Astrocyte (in vitro differentiated cells and primary cell): ENCODE measurements around the gene WNT9B. TPM values are rescaled to one million over a fixed set of nuclear protein-coding genes. Genes with fewer than 3 reads are reported as not detected.
A peak's percentile ranks its signal among the peaks of the same experiment; 100 is the strongest.

Experiments used
- DNase-seq: peaks from one replicate; pipeline ENCODE4 v3.0.0-alpha.2; 2010; ENCODE audit warnings: low read depth
- FAIRE-seq: peaks from 2 replicates; lab custom pipeline; 2011; peaks lifted over from hg19 to GRCh38; lab: Jason Lieb, UNC
- H2AFZ ChIP-seq: 2 replicates; pipeline ENCODE4 v1.6.0; 2012; ENCODE audit warnings: low read depth, low read length, inconsistent platforms
- H3K27ac ChIP-seq: 2 replicates; pipeline ENCODE4 v1.5.1; 2011; ENCODE audit warnings: low read depth, low read length, inconsistent platforms
- H3K27me3 ChIP-seq: 2 replicates; pipeline ENCODE4 v1.6.0; 2011; ENCODE audit warnings: low read length, inconsistent platforms; ENCODE audit not compliant: insufficient read depth
- H3K36me3 ChIP-seq: 2 replicates; pipeline ENCODE4 v1.5.1; 2011; ENCODE audit warnings: low read length, inconsistent platforms; ENCODE audit not compliant: insufficient read depth
- H3K4me1 ChIP-seq: 2 replicates; pipeline ENCODE4 v1.5.1; 2011; ENCODE audit warnings: low read length, inconsistent platforms; ENCODE audit not compliant: insufficient read depth
- H3K4me2 ChIP-seq: 2 replicates; pipeline ENCODE4 v1.6.0; 2012; ENCODE audit warnings: low read length, inconsistent platforms
- H3K4me3 ChIP-seq: 2 replicates; pipeline ENCODE4 v1.5.1; 2011; ENCODE audit warnings: low read depth, mild to moderate bottlenecking, low read length, inconsistent platforms; ENCODE audit not compliant: insufficient read depth
- H3K79me2 ChIP-seq: 2 replicates; pipeline ENCODE4 v1.6.0; 2012; ENCODE audit warnings: mild to moderate bottlenecking, low read length, inconsistent platforms; ENCODE audit not compliant: insufficient read depth
- H3K9ac ChIP-seq: 2 replicates; pipeline ENCODE4 v1.6.0; 2012; ENCODE audit warnings: mild to moderate bottlenecking, low read length, inconsistent platforms
- H3K9me3 ChIP-seq: 2 replicates; pipeline ENCODE4 v1.5.1; 2012; ENCODE audit warnings: low read depth, mild to moderate bottlenecking, low read length, inconsistent platforms; ENCODE audit not compliant: insufficient read depth
- H4K20me1 ChIP-seq: 2 replicates; pipeline ENCODE4 v1.6.0; 2012; ENCODE audit warnings: low read length, inconsistent platforms; ENCODE audit not compliant: insufficient read depth
- H3K27ac Mint-ChIP-seq: one replicate; pipeline ENCODE4 v1.8.0; 2021; ENCODE audit warnings: mild to moderate bottlenecking, mixed read lengths; ENCODE audit not compliant: unreplicated experiment
- H3K27me3 Mint-ChIP-seq: one replicate; pipeline ENCODE4 v1.8.0; 2021; ENCODE audit warnings: low read depth, mixed read lengths; ENCODE audit not compliant: unreplicated experiment
- H3K36me3 Mint-ChIP-seq: one replicate; pipeline ENCODE4 v1.8.0; 2021; ENCODE audit warnings: low read depth, mixed read lengths; ENCODE audit not compliant: unreplicated experiment
- H3K4me1 Mint-ChIP-seq: one replicate; pipeline ENCODE4 v1.8.0; 2021; ENCODE audit warnings: low read depth, mixed read lengths; ENCODE audit not compliant: unreplicated experiment
- H3K4me3 Mint-ChIP-seq: one replicate; pipeline ENCODE4 v1.8.0; 2021; ENCODE audit warnings: mild to moderate bottlenecking, moderate library complexity, mixed read lengths; ENCODE audit not compliant: unreplicated experiment
- H3K9me3 Mint-ChIP-seq: one replicate; pipeline ENCODE4 v1.8.0; 2021; ENCODE audit warnings: mild to moderate bottlenecking, mixed read lengths; ENCODE audit not compliant: unreplicated experiment
- CTCF ChIP-seq: IDR thresholded peaks from 2 replicates; pipeline ENCODE4 v1.5.1; 2011; ENCODE audit warnings: low read depth, mild to moderate bottlenecking, inconsistent platforms, low read length, moderate library complexity; ENCODE audit not compliant: insufficient read depth
- EZH2 ChIP-seq: IDR thresholded peaks from 2 replicates; pipeline ENCODE4 v1.6.1; 2012; ENCODE audit warnings: mild to moderate bottlenecking, low read length, inconsistent platforms; ENCODE audit not compliant: insufficient read depth
- total RNA-seq: library from RNA; stranded (reverse); gene quantifications from 2 replicates; pipeline ENCODE4 v1.2.1, GENCODE V29; 2021

Gene WNT9B
- total RNA-seq, 1 donor from 2014 or later, result 0.48 TPM

- no peak for FAIRE-seq
- Mint-ChIP-seq H3K27me3 (peaks cover 15% of the 10 kb centered on the region), H3K9me3 (no peaks in the 10 kb centered on the region), H3K27ac (no peak overlapping the region), H3K36me3 (no peaks in the 10 kb centered on the region), H3K4me1 (no peaks in the 10 kb centered on the region), H3K4me3 (no peak overlapping the region)
- Histone ChIP-seq H3K9me3 (no peaks in the 10 kb centered on the region), H3K36me3 (no peaks in the 10 kb centered on the region), H2AFZ (no peak overlapping the region), H4K20me1 (no peaks in the 10 kb centered on the region), H3K4me2 (peak overlapping the region; percentile 10), H3K27me3 (peaks cover 3% of the 10 kb centered on the region), H3K4me3 (no peak overlapping the region), H3K79me2 (no peaks in the 10 kb centered on the region), H3K9ac (no peak overlapping the region), H3K27ac (no peak overlapping the region), H3K4me1 (no peaks in the 10 kb centered on the region)
- DNase-seq, result peak; percentile 21
- TF ChIP-seq CTCF (no peak), EZH2 (no peak)
These were observed 64.8 kb downstream of the WNT9B start for GRCh38 chr17:46916211-46916610.

- H4K20me1 ChIP-seq, result no peaks in the 10 kb centered on the region
- H3K27ac ChIP-seq, result no peak overlapping the region
- no peak for TF ChIP-seq EZH2
- no peak for TF ChIP-seq CTCF
- Mint-ChIP-seq H3K4me3 (no peak overlapping the region), H3K27me3 (peaks cover 14% of the 10 kb centered on the region), H3K9me3 (no peaks in the 10 kb centered on the region), H3K36me3 (no peaks in the 10 kb centered on the region), H3K4me1 (no peaks in the 10 kb centered on the region), H3K27ac (no peak overlapping the region)
- H3K9ac ChIP-seq, result no peak overlapping the region
- FAIRE-seq, result no peak
- no peak for DNase-seq
- no peaks in the 10 kb centered on the region for H3K36me3 ChIP-seq
- no peaks in the 10 kb centered on the region for H3K9me3 ChIP-seq
- no peaks in the 10 kb centered on the region for H3K79me2 ChIP-seq
- peak overlapping the region; percentile 10 for H3K4me2 ChIP-seq
- H3K4me1 ChIP-seq, result no peaks in the 10 kb centered on the region
- no peak overlapping the region for H3K4me3 ChIP-seq
- peaks cover 3% of the 10 kb centered on the region for H3K27me3 ChIP-seq
- no peak overlapping the region for H2AFZ ChIP-seq
These were observed 65.2 kb downstream of the WNT9B start for GRCh38 chr17:46916623-46917022.

DNA sequence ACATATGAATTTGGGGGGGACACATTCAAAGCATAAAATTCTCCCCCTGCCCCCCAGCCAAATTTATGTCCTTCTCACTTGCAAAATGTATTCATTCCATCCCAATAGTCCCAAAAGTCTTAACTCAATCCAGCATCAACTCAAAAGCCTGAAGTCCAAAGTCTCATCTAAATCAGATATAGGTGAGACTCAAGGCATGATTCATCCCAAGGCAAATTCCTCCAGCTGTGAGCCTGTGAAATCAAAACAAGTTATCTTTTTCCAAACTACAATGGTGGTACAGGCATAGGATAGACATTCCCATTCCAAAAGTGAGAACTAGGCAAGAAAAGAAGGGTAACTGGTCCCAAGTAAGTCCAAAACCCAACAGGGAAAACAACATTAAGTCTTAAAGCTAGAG, 65.7 kb downstream of the WNT9B start:
- H3K27ac ChIP-seq, result no peak overlapping the region
- H3K4me3 ChIP-seq, result no peak overlapping the region
- no peak overlapping the region for H3K4me2 ChIP-seq
- no peaks in the 10 kb centered on the region for H3K4me1 Mint-ChIP-seq
- H3K4me1 ChIP-seq, result no peaks in the 10 kb centered on the region
- H2AFZ ChIP-seq, result no peak overlapping the region
- no peak for FAIRE-seq
- no peaks in the 10 kb centered on the region for H3K36me3 Mint-ChIP-seq
- no peaks in the 10 kb centered on the region for H4K20me1 ChIP-seq
- H3K9me3 ChIP-seq, result no peaks in the 10 kb centered on the region
- H3K9me3 Mint-ChIP-seq, result no peaks in the 10 kb centered on the region
- DNase-seq, result no peak
- no peak overlapping the region for H3K27ac Mint-ChIP-seq
- H3K27me3 ChIP-seq, result peaks cover 2% of the 10 kb centered on the region
- H3K4me3 Mint-ChIP-seq, result no peak overlapping the region
- H3K9ac ChIP-seq, result no peak overlapping the region
- peaks cover 14% of the 10 kb centered on the region for H3K27me3 Mint-ChIP-seq
- H3K36me3 ChIP-seq, result no peaks in the 10 kb centered on the region
- no peaks in the 10 kb centered on the region for H3K79me2 ChIP-seq
- no peak for TF ChIP-seq CTCF
- no peak for TF ChIP-seq EZH2
